HG03521 (cell line): ENCODE results near the gene RHOU.

ENCODE experiments used
- ATAC-seq: cut with Tn5 transposase; IDR thresholded peaks from one replicate; pipeline ENCODE4 v1.9.1; 2021; ENCODE audit warnings: mild to moderate bottlenecking, moderate library complexity; ENCODE audit not compliant: unreplicated experiment

Gene RHOU

DNA sequence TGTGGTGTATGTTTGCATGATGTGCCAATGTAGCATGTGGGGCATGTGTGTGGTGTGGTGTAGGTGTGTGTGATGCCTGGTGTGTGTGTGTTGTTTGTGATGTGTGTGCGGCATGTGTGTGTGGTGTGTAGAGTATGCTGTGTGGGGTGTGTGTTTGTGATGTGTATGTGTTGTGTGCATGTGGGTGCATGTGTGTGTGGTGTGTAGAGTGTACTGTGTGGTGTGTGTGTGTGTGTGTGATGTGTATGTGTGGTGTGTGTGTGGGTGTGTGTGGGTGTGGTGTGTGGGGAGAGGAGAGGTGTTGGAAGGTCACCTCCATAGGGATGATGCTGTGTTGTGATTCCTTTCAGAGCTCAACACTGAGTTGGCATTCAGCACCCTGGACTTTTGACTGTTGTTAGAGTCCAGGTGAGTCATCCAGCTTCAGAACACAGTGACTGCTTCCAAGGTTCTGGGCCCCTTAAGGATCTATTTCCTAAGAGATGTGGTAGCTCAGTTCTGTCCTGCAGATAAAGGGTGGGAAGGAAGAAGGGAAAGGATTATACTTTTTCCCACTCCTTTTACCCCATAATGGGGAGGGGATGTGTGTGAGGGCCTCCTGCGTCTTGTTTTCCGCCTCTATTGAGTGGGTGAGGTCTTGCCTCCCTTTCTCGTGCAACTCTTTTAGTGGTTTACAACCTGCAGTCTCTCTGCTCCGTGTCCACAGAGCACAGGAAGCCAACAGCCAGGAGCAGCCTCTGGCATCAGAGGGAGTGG is 47.6 kb downstream of the RHOU start:
- ATAC-seq: no peak

DNA sequence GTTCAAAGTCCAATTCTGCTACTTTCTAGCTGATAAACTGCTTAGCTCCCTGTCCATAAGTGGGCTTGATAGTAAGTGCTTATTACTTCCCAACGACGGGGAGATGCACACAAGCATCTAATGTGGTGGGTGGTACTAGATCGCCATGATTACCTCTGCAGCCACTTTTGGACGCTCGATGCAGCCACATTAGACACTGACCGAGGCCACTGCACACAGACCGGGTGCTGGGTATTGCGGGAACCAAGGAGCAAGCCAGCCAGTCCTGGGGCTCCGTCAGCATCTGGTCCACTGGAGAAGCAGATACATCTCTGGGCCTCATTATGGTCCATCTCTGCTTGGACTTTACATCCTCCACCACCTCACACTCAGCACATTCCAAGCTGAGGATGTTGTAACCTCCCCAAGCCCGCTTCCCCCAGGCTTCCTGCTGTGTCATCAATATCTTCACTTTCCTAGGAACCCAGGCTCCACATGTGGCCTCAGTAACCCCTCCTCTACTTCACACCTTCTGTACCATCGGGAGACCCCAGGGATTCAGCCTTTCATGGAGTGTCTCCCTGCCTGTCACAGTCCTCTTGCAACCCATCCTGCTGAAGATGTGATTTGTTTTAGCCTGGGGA is 48.2 kb downstream of the RHOU start:
- ATAC-seq: no peak

DNA sequence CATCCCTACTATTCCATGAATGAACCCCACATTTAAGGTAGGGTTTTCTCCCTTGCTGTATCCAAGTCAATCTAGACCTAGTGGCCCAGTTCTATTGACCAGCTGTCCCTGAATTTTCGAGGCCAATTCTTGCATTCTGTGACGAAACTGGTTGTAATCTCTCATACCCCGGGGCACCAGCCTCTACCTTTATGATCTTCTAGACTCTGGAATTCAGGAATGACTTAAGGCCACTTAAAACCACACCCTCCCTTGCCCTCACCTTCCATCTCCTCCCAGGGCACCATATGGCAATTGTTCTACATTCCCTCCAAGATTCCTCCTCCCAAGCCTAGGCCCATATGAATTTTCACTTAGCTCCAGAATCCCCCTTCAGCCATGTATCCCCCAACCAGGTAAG is 48.9 kb downstream of the RHOU start:
- ATAC-seq: no peak

DNA sequence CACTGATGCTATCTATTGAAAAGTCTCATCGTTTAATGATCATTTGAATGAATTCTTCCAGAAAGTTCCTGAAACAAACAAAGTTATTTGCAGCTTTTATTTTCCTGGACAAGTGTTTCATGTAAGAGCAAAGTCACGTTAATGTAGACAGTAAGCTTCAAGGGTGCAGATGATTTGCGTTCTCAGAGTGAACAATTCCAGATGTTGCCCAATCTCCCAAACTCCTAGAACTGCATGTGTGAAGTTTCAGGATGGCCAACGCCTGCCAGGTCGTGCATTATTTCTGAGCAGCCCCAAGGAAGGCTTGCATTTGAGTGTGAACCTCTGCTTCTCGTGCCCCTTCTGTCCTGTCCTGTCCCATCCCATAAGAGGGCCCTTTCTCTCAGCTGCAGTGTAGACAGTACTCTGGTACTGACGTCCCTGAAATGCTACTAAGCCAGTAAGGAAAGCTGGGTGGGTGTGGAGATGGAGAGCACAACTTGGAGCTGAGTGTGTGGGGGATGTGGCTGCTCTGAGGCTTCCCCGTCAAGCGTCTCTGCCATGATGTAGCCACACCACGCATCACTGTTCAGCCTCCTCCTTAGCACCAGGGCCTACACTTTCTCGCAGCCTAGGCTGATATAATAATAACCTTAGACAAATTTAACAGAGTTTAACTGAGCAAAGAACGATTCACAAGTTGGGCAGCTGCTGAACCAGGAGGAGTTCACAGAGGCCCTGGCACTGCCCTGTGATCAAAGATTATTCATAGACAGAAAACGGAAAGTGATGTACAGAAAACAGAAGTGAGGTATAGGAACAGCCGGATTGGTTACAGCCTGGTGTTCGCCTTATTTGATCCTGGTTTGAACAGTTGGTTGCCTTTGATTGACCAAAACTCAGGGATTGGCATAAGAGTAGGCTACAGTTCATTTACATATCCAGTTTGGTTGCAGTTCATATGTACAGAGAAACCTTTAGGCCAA is 50.4 kb downstream of the RHOU start:
- no peak for ATAC-seq

DNA sequence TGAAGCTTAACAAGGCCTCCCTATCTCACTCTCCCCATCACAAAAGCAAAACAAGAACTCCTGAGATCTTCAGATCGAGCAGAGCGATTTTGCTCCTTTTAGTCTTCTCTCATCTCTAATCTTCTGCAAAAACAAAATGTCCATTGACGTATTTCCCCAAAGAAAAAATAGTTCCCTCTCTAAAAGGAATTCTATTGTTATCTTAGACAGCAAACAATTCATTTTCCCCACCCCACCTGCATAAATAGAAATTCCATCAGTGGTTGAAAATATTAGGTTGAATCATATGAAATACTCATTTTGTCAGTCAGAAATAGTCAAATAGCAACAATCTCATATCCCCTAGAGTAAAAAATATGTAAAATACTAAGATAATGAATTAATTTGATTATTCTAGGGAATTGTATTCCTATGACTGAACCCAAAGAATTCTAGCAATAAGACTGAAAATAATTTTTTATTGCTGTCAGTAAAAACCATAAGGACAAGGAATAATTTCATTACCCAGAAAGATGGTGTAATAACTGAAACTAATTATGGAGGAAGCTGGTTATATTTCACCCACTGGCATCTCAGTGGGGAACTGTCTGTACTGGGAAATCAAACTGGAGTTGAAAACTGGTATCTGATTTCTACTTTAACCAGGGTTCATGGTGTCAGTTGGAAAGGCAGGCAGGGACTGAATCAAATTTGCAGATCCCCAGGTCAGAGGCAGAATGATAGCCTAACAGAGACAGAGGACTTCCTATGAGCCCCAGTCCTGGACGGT is 51.3 kb downstream of the RHOU start:
- no peak for ATAC-seq

DNA sequence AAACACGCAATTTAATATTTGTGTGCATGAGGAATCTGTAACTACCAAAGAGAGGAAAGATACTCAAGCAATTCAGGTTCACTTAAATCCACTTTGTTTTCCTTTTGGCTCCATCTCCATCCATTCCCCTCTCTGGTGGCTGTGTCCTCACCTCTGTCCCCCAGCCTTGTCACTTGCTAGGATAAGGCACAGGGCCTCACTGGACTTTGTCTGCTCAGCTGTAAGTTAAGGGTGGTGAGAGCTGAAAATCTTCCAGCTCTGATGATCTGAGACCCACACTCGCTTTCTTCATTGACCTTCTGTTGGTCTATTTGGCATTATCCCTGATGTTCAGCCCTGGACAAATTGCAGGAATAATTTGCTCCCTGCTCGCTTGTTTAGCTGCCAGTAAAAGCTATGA is 56.5 kb downstream of the RHOU start:
- ATAC-seq: no peak

DNA sequence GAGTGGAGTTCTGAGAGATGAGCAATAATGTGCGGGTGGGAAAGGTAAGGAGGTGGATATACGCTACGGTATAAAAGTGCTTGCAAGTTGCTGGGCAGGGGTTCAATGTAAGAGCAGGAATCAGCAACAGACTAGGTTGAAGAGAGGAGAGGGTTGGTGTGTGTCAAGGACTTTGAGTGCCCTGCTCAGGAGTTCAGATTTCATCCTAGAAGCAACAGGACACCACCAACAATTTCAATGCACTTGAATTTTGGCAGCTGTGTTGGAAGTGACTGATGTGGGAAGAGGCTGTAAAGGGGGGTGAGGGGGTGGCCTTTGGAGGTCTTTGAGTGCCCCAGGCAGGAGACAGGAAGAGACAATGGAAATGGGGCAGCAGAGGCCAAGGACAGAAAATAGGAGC is 57.3 kb downstream of the RHOU start:
- ATAC-seq: no peak

DNA sequence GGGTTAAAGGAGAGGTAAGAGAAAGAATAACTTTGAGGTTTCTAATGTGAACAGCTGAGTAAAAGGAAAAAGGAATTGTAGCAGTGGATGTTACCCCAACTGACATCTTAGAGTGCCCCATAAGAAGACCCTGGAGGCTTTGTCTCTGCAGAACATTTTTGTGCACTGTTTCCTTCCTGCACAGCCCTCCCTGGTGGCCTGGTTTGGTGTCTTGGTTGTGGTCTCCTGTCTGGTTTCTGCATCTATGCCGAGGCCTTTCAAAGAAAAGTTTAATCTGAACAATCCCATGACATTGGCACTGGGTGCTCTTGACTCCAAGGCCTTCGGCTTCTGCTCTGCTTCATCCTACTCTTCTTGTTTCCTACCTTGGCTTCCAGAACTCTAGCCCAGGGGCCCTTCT is 57.8 kb downstream of the RHOU start:
- ATAC-seq: no peak

DNA sequence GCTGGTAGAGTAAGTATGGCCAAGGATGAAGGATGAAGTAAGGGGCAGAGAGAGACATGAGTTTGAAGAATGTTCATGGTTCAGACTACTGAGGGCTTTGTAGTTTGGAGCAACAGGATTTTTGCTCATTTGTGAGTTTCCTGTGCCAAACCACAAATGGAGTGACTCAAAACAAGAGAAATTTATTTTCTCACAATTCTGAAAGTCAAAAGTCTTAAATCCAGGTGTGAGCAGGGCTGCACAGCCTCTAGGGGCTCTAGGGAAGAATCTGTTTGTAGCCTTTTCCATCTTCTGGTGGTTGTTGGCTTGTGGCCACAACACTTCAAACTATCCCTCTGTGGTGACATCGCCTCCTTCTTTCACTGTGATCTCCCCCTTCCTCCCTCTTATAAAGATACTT is 58.9 kb downstream of the RHOU start:
- ATAC-seq: no peak

DNA sequence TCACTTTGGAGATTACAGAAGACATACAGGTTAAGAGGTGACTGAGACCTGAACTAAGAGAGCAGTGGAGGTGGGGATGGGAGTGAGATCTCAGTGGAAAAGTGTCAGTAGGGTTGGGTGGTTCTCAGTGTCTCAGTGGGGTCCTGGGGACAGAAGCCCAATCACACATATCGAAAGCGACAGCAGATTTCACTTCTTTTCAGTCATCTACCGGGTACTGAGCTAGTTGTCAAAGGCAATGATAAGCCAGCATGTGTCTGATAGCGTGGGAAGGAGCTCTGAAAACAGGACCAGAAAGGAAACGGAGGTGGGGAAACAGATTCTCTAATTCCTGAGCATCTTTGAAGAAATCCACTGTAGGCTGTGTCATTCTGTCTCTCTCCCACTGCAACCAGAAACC is 59.5 kb downstream of the RHOU start:
- ATAC-seq: peak; percentile 70

DNA sequence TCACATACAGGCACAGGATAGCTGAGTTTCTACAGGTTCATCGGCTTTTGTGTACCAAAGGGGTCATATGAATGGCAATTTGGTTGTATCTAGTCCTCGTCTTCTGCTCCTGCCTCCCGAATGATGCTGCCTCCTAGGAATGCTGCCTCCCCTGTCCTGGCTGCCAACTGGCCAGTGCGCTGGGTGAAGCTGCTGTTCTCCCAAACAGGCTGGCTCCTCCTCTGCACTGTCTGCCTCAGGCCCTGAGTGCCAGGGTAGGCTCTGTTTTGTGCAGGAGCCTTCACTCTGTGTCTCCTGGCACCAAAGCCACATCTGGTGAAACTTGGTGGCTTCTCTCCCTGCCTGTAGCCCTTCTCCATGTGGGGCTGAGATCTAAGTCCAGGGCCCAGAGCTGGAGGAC is 60.3 kb downstream of the RHOU start:
- no peak for ATAC-seq
